RCC 7860 (cell line): ENCODE results near the gene KPNA1.
"Not testable (repeated sequence)": the region's sequence is repeated elsewhere in the genome, so short reads cannot be mapped to it uniquely, and the experiment has no call there.

ENCODE experiments used
- DNase-seq: peaks from one replicate; pipeline ENCODE4 v3.0.0-alpha.2; 2015; ENCODE audit warnings: low spot score
- FAIRE-seq: peaks from 2 replicates; lab custom pipeline; 2012; peaks lifted over from hg19 to GRCh38; lab: Jason Lieb, UNC

The KPNA1 gene

GRCh38 chr3:122484985-122485384 is 29.8 kb downstream of the KPNA1 start:
- DNase-seq (no peak), FAIRE-seq (peak; percentile 49)

DNA sequence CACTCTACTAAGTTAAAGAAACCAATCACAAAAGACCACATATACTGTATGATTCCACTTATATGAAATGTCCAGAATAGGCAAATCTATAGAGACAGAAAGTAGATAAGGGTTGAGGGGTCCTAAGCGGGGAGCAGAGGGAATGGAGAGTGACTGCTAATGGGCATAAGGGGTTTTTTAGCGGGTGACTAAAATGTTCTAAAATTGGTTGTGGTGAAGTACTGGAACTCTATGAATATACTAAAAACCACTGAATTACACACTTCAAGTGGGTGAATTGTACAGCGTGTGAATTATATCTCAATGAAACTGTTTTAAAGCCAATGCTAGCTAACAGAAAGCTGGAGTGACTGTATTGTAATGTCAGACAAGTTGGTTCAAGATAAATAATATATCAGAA is 33.3 kb downstream of the KPNA1 start:
- DNase-seq (no peak), FAIRE-seq (no peak)

DNA sequence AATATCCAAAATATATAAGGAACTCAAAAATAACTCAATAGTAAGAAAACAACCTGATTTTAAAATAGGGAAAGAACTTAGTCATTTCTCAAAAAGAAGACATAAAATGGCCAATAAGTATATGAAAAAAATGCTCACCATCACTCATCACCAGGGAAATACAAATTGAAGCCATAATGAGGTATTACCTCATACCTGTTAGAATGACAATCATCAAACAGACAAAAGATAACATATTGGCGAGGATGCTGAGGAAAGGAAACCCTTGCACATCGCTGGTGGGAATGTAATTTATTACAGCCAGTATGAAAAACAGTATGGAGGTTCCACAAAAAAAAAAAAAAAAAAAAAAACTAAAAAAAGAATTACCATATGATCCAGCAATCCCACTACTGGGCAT is 38.2 kb downstream of the KPNA1 start:
- FAIRE-seq (no peak), DNase-seq (no peak)

- FAIRE-seq (no peak), DNase-seq (no peak)
Measured at GRCh38 chr3:122475316-122475715, 39.4 kb downstream of the KPNA1 start.

GRCh38 chr3:122469659-122470058 is 45.1 kb downstream of the KPNA1 start:
- DNase-seq, result no peak

GRCh38 chr3:122468896-122469533 is 45.7 kb downstream of the KPNA1 start:
- DNase-seq, result no peak
- peak; percentile 67 for FAIRE-seq

More at GRCh38 chr3:122469659-122470058, 45.1 kb downstream of the KPNA1 start:
- FAIRE-seq, result no peak

GRCh38 chr3:122466701-122467240 is 48.0 kb downstream of the KPNA1 start:
- no peak for DNase-seq
- no peak for FAIRE-seq

GRCh38 chr3:122464659-122465058 is 50.1 kb downstream of the KPNA1 start:
- no peak for FAIRE-seq
- DNase-seq, result no peak

DNA sequence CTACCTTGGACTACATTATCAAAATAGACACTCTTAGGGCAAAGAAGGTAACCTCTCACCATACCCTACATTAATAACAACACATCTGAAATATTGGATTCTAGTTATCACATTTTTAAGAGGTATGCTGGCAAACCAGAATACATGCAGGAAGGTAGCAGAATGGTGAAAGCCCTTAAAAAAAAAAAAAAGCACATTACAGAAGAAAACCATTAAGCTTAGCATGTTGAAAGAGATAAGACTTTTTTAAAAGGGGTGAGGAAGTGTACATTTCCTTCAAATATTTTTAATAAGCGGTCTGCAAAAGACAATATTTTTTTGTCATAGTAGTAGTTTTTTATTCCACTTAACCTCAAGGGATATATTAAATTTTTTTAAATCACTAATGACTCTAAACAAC is 52.3 kb downstream of the KPNA1 start:
- DNase-seq (no peak), FAIRE-seq (no peak)

GRCh38 chr3:122461806-122462205 is 52.9 kb downstream of the KPNA1 start:
- FAIRE-seq (no peak), DNase-seq (no peak)

- peak; percentile 53 for DNase-seq
- FAIRE-seq, result peak; percentile 82
Measured at GRCh38 chr3:122458992-122459391, 55.7 kb downstream of the KPNA1 start.

GRCh38 chr3:122457706-122458105 is 57.0 kb downstream of the KPNA1 start:
- FAIRE-seq (no peak), DNase-seq (no peak)

DNA sequence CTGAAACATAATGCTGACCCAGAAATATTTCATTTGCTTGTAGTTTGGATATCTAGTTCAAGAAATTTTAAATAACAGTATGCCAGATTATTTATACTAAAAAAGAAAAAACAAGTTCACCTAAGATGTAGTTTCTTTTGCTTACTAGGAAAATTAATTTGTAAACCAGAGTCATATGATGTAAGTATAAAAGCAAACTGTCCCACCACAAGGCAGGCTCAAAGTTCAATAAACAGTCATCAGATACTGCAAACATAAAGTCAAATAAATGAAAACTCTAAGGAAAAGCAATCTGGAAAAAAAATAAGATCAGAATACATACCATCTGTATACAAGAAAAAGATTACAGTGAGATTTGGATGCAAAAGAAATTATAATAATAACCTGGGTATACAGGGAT is 58.7 kb downstream of the KPNA1 start:
- DNase-seq (no peak), FAIRE-seq (peak; percentile 29)

DNA sequence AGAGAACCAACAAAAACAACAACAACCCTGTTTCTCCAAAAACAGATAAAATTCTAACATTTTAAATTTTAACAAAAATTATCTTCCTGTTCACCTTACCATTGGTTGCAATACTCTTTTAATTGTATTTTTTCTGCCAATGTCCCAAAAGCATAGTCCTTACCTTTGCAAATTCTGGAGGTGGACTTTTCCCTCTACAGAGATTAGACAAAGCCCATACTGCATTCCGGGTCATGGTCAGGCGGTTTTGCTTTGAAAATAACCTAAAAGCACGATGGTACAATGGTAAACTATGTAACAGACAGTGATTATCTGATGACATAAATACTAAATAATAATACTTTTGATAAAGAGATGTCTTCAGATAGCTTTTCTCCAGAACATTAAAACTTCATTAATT is 63.4 kb downstream of the KPNA1 start:
- no peak for FAIRE-seq
- no peak for DNase-seq

- not testable (repeated sequence) for DNase-seq, FAIRE-seq
Measured at GRCh38 chr3:122448218-122448617, 66.5 kb downstream of the KPNA1 start.

DNA sequence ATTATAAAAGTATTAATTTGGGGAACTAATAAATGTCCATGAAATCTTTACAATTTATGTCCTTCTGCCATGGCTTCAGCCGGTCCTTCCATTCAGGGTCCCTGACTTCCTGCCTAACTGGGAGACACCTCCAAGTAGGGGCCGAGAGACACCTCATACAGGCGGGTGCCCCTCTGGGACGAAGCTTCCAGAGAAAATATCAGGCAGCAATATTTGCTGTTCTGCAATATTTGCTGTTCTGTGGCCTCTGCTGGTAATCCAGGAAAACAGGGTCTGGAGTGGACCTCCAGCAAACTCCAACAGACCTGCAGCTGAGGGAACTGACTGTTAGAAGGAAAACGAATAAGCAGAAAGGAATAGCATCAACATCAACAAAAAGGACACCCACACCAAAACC is 70.2 kb downstream of the KPNA1 start:
- not testable (repeated sequence) for DNase-seq, FAIRE-seq

DNA sequence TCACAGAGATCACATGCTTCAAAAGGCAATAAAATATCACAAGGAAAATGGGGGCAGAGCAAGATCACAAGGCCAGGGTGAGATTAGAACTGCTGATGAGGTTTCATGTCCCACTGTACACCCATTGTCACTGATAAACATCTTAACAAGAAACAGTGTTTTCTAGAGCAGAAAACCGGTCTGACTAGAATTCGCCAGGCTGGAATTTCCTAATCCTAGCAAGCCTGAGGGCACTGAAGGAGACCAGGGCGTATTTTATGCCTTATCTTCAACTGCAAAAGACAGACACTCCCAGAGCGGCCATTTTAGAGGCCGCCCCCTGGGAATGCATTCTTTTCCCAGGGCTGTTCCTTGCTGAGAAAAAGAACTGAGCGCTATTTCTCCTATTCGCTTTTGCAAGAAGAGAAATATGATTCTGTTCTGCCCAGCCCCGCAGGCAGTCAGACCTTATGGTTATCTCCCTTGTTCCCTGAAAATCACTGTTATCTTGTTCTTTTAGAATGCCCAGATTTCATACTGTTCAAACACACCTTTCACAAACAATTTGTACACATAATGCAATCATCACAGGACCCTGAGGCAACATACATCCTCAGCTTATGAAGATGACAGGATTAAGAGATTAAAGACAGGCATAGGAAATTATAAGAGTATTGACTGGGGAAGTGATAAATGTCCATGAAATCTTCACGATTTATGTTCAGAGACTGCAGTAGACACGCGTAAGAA is 70.8 kb downstream of the KPNA1 start:
- DNase-seq, FAIRE-seq: not testable (repeated sequence)

DNA sequence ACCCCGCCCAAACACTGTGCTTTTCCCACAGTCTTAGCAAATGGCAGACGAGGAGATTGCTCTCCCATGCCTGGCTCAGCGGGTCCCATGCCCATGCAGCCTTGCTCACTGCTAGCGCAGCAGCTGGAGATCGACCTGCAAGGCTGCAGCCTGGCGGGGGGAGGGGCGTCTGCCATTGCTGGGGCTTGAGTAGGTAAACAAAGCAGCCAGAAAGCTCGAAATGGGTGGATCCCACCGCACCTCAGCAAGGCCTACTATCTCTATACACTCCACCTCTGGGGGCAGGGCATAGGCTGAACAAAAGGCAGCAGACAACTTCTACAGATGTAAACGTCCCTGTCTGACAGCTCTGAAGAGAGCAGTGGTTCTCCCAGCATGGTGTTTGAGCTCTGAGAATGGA is 71.6 kb downstream of the KPNA1 start:
- DNase-seq, result no peak
- no peak for FAIRE-seq

GRCh38 chr3:122435950-122436349 is 78.8 kb downstream of the KPNA1 start:
- no peak for FAIRE-seq
- DNase-seq, result no peak

DNA sequence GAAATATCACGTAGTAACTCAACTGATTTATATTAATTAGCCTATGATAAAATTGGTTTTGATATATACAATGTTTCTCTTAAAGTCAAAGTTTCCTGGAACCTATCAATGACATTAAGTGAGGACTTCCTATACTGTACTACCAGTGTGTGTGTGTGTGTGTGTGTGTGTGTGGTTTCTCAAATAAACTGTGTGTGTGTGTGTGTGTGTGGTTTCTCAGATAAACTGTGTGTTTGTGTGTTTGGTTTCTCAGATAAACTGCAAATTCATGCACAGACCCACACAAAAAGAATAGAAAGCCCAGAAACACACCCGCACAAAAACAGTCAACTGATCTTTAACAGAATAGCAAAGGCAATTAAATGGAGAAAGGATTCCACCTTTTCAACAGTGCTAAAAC is 84.4 kb downstream of the KPNA1 start:
- FAIRE-seq, result no peak
- no peak for DNase-seq

DNA sequence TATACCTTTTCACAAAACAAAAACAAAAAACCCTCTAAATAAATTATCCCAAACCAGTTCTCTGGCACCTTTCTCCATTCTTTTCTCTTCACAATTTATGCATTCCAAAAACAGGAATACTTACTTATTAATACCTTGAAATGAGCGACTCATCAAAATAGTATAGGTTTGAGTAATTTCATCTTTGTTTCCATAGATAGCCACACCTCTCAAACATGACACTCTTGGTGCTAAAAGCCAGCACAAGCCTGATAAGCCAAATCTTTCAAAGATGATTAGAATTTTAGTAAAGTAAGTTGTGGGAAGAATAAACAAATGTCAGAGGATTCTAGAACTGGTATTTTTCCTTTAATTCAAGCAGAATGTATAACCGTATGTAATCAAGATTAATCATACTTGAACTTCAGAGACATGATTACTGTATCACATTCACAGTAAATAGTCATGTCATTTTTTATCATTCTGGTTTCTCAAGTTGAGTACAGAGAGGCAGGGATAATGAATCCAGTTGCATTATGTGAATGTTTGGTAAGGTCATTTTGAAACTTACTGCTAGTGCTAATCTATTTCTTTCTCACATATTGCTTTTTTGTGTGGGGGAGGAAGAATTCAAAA is 86.8 kb downstream of the KPNA1 start:
- FAIRE-seq (no peak), DNase-seq (no peak)

- FAIRE-seq (no peak), DNase-seq (no peak)
Measured at GRCh38 chr3:122421836-122422235, 92.9 kb downstream of the KPNA1 start.
